Muscle layer of colon (tissue), 2 donors: ENCODE measurements around the gene UVRAG.
"Not testable (repeated sequence)": the region's sequence is repeated elsewhere in the genome, so short reads cannot be mapped to it uniquely, and the experiment has no call there.

Experiments used
- H3K27ac ChIP-seq: one replicate; pipeline ENCODE4 v1.7.0; 2013; ENCODE audit warnings: low read depth, mild to moderate bottlenecking, low read length, moderate library complexity
- H3K27me3 ChIP-seq, 2 donors: one replicate each; pipeline ENCODE4 v1.7.0; 2013; ENCODE audit warnings: low read length in 2 of 2, mild to moderate bottlenecking in 2 of 2; ENCODE audit not compliant: insufficient read depth in 2 of 2, control insufficient read depth in 1 of 2
- H3K36me3 ChIP-seq: one replicate; pipeline ENCODE4 v1.7.0; 2013; ENCODE audit warnings: mild to moderate bottlenecking, low read length; ENCODE audit not compliant: insufficient read depth
- H3K4me1 ChIP-seq: one replicate; pipeline ENCODE4 v1.7.0; 2013; ENCODE audit warnings: mild to moderate bottlenecking, low read length; ENCODE audit not compliant: insufficient read depth
- H3K4me3 ChIP-seq, 2 donors: one replicate each; pipeline ENCODE4 v1.7.0; 2013; ENCODE audit warnings: low read length in 2 of 2, low read depth in 1 of 2, mild to moderate bottlenecking in 1 of 2, moderate library complexity in 1 of 2
- H3K9ac ChIP-seq: one replicate; pipeline ENCODE4 v1.7.0; 2013; ENCODE audit warnings: low read length
- H3K9me3 ChIP-seq: one replicate; pipeline ENCODE4 v1.7.0; 2013; ENCODE audit warnings: mild to moderate bottlenecking, low read length
- donor health status: abdominal sarcoma.
- donor health status: Adenocarcinoma of cecum.

Gene UVRAG

GRCh38 chr11:75950141-75950540 is 135.1 kb downstream of the UVRAG start:
- Histone ChIP-seq H3K36me3 (no peaks in the 10 kb centered on the region), H3K4me3 (no peak overlapping the region), H3K4me1 (peaks cover 45% of the 10 kb centered on the region), H3K9ac (no peak overlapping the region), H3K27me3 (no peaks in the 10 kb centered on the region), H3K27ac (no peak overlapping the region), H3K9me3 (no peaks in the 10 kb centered on the region)

- Histone ChIP-seq H3K9ac (no peak overlapping the region), H3K4me3 (no peak overlapping the region), H3K4me1 (peaks cover 11% of the 10 kb centered on the region), H3K36me3 (no peaks in the 10 kb centered on the region), H3K27me3 (no peaks in the 10 kb centered on the region), H3K27ac (no peak overlapping the region), H3K9me3 (no peaks in the 10 kb centered on the region)
Measured at GRCh38 chr11:75954039-75954438, 139.0 kb downstream of the UVRAG start.

- Histone ChIP-seq H3K9ac (no peak overlapping the region), H3K4me3 (no peak overlapping the region), H3K27ac (no peak overlapping the region), H3K27me3 (no peaks in the 10 kb centered on the region), H3K9me3 (no peaks in the 10 kb centered on the region), H3K4me1 (peaks cover 8% of the 10 kb centered on the region), H3K36me3 (no peaks in the 10 kb centered on the region)
Measured at GRCh38 chr11:75955443-75955842, 140.4 kb downstream of the UVRAG start.

GRCh38 chr11:75959540-75959939 is 144.5 kb downstream of the UVRAG start:
- H3K4me3 ChIP-seq = no peak overlapping the region
- peaks cover 4% of the 10 kb centered on the region for H3K4me1 ChIP-seq
- H3K27me3 ChIP-seq = no peaks in the 10 kb centered on the region
- no peaks in the 10 kb centered on the region for H3K9me3 ChIP-seq
- no peak overlapping the region for H3K9ac ChIP-seq
- H3K36me3 ChIP-seq = no peaks in the 10 kb centered on the region
- no peak overlapping the region for H3K27ac ChIP-seq

- Histone ChIP-seq H3K27ac (no peak overlapping the region), H3K4me1 (peaks cover 5% of the 10 kb centered on the region), H3K9ac (no peak overlapping the region), H3K36me3 (no peaks in the 10 kb centered on the region), H3K9me3 (no peaks in the 10 kb centered on the region), H3K27me3 (no peaks in the 10 kb centered on the region), H3K4me3 (no peak overlapping the region)
Measured at GRCh38 chr11:75964071-75964470, 149.1 kb downstream of the UVRAG start.

GRCh38 chr11:75966537-75967287 is 151.7 kb downstream of the UVRAG start:
- Histone ChIP-seq H3K9me3 (no peaks in the 10 kb centered on the region), H3K4me3 (no peak overlapping the region), H3K36me3 (no peaks in the 10 kb centered on the region), H3K27ac (no peak overlapping the region), H3K27me3 (no peaks in the 10 kb centered on the region), H3K4me1 (peaks cover 5% of the 10 kb centered on the region), H3K9ac (no peak overlapping the region)

GRCh38 chr11:75968021-75968625 is 153.1 kb downstream of the UVRAG start:
- Histone ChIP-seq H3K4me1 (peaks cover 5% of the 10 kb centered on the region), H3K9ac (no peak overlapping the region), H3K36me3 (no peaks in the 10 kb centered on the region), H3K9me3 (no peaks in the 10 kb centered on the region), H3K4me3 (no peak overlapping the region), H3K27ac (no peak overlapping the region), H3K27me3 (no peaks in the 10 kb centered on the region)

- Histone ChIP-seq H3K27ac (no peak overlapping the region), H3K36me3 (no peaks in the 10 kb centered on the region), H3K9me3 (no peaks in the 10 kb centered on the region), H3K27me3 (no peaks in the 10 kb centered on the region), H3K4me3 (no peak overlapping the region), H3K9ac (no peak overlapping the region), H3K4me1 (peaks cover 5% of the 10 kb centered on the region)
Measured at GRCh38 chr11:75969626-75970308, 154.8 kb downstream of the UVRAG start.

GRCh38 chr11:75973710-75974109 is 158.7 kb downstream of the UVRAG start:
- H3K27me3 ChIP-seq, H3K36me3 ChIP-seq, H3K4me3 ChIP-seq, H3K9me3 ChIP-seq, H3K27ac ChIP-seq, H3K9ac ChIP-seq, H3K4me1 ChIP-seq: not testable (repeated sequence)

- H3K27me3 ChIP-seq, H3K36me3 ChIP-seq, H3K9me3 ChIP-seq, H3K27ac ChIP-seq, H3K9ac ChIP-seq, H3K4me3 ChIP-seq, H3K4me1 ChIP-seq: not testable (repeated sequence)
Measured at GRCh38 chr11:75979075-75979474, 164.1 kb downstream of the UVRAG start.

GRCh38 chr11:75979479-75980027 is 164.5 kb downstream of the UVRAG start:
- not testable (repeated sequence) for H3K9ac ChIP-seq, H3K36me3 ChIP-seq, H3K27ac ChIP-seq, H3K4me1 ChIP-seq, H3K27me3 ChIP-seq, H3K9me3 ChIP-seq, H3K4me3 ChIP-seq
